HepG2 (cell line): ENCODE results near the gene CHMP6.

Source experiments
- ARNTL ChIP-seq: sonication (generic); formaldehyde crosslinking; IDR thresholded peaks from 2 replicates; pipeline ENCODE4 v1.4.0; 2020; ENCODE audit warnings: mild to moderate bottlenecking, missing genetic modification reagents
- CHCHD3 ChIP-seq: sonication (generic); formaldehyde crosslinking; IDR thresholded peaks from 2 replicates; pipeline ENCODE4 v1.8.0; 2022; ENCODE audit warnings: mild to moderate bottlenecking, missing genetic modification reagents, moderate library complexity
- CREB1 ChIP-seq, 2 experiments: fragments of 450-650 bp in 1 of 2; IDR thresholded peaks; 2 replicates each; pipeline ENCODE4 v1.6.1; 2016 to 2017; ENCODE audit warnings: control low read depth in 1 of 2, mild to moderate bottlenecking in 1 of 2, missing compliant biosample characterization in 1 of 2, missing genetic modification characterization in 1 of 2
- EZH2 ChIP-seq: conservative IDR thresholded peaks from 2 replicates; pipeline ENCODE4 v1.6.1; 2012; ENCODE audit warnings: mild to moderate bottlenecking, low read depth, low read length, moderate library complexity
- PHF20 ChIP-seq: sonication (generic); formaldehyde crosslinking; IDR thresholded peaks from 2 replicates; pipeline ENCODE4 v1.5.0; 2020; ENCODE audit warnings: mild to moderate bottlenecking, missing genetic modification reagents
- TARDBP ChIP-seq: sonication (generic); formaldehyde crosslinking; IDR thresholded peaks from 2 replicates; pipeline ENCODE4 v1.8.0; 2022; ENCODE audit warnings: mild to moderate bottlenecking, missing genetic modification reagents
- ZNF263 ChIP-seq: sonication (generic); formaldehyde crosslinking; IDR thresholded peaks from 2 replicates; pipeline ENCODE4 v1.4.0; 2020; ENCODE audit warnings: missing genetic modification reagents
- ZNF772 ChIP-seq: sonication (generic); formaldehyde crosslinking; IDR thresholded peaks from 2 replicates; pipeline ENCODE4 v1.5.0; 2020; ENCODE audit warnings: mild to moderate bottlenecking, missing genetic modification reagents
- TF ChIP-seq, protein P1 (sequence below): IDR thresholded peaks from 2 replicates; pipeline ENCODE4 v1.6.1; 2012; ENCODE audit warnings: low read length, improper control_type of control experiment
- TF ChIP-seq, protein P2 (sequence below), 2 experiments: IDR thresholded peaks; 2 replicates each; pipeline ENCODE4 v1.6.1; 2011 to 2012; ENCODE audit warnings: low read length in 2 of 2, borderline replicate concordance in 1 of 2, low read depth in 1 of 2, mild to moderate bottlenecking in 1 of 2, moderate library complexity in 1 of 2
- TF ChIP-seq, protein P3 (sequence below): sonication (generic); formaldehyde crosslinking; IDR thresholded peaks from 2 replicates; pipeline ENCODE4 v1.5.0; 2020; ENCODE audit warnings: mild to moderate bottlenecking, missing genetic modification reagents, moderate library complexity
- TF ChIP-seq, protein P4 (sequence below): sonication (generic); formaldehyde crosslinking; IDR thresholded peaks from 2 replicates; pipeline ENCODE4 v1.4.0; 2020; ENCODE audit warnings: missing genetic modification reagents

DNA sequence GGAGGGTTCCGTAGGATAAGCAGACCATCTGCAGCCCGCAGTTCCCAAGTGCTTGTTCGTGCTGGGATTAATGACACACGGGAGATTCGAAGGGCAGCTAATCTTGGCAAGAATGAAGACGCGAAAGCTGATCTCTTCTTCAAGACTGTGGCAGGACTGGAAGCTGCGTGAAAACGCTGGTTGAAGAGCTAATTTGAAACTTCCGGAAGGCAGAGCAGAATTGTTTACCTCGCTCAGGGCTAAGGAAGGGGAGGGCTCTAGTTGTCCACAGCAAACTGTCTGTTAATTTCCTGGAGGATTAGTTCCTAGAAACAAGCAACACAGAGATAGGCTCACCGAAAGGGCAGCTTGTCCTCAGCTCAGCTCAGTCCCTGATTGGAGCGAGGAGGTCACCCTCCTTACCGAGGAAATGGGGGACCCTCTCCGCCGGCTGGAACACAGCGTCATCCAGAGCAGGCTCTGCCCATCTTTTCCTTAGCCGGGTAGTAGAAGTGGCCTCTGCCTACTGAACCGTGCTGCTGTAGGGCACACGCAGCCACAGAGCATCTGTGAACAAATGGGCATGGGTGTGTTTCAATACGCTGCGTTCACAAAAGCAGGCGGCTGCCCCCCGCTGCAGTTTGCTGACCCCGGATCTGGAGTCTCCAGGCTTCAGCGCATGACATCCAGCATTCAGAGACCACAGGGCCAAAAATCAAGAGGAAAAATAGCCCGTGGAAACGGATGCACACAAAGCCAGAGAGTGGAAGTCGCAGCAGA, 26.6 kb downstream of the CHMP6 start:
- TF ChIP-seq, protein P1, sequence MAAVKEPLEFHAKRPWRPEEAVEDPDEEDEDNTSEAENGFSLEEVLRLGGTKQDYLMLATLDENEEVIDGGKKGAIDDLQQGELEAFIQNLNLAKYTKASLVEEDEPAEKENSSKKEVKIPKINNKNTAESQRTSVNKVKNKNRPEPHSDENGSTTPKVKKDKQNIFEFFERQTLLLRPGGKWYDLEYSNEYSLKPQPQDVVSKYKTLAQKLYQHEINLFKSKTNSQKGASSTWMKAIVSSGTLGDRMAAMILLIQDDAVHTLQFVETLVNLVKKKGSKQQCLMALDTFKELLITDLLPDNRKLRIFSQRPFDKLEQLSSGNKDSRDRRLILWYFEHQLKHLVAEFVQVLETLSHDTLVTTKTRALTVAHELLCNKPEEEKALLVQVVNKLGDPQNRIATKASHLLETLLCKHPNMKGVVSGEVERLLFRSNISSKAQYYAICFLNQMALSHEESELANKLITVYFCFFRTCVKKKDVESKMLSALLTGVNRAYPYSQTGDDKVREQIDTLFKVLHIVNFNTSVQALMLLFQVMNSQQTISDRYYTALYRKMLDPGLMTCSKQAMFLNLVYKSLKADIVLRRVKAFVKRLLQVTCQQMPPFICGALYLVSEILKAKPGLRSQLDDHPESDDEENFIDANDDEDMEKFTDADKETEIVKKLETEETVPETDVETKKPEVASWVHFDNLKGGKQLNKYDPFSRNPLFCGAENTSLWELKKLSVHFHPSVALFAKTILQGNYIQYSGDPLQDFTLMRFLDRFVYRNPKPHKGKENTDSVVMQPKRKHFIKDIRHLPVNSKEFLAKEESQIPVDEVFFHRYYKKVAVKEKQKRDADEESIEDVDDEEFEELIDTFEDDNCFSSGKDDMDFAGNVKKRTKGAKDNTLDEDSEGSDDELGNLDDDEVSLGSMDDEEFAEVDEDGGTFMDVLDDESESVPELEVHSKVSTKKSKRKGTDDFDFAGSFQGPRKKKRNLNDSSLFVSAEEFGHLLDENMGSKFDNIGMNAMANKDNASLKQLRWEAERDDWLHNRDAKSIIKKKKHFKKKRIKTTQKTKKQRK, result no peak
- TF ChIP-seq CREB1 (IDR thresholded peaks at IDR 0.05) (no peak), CREB1 (CRISPR knock-in tag; IDR thresholded peaks at IDR 0.05) (no peak), ZNF772 (CRISPR knock-in tag) (no peak), CHCHD3 (CRISPR knock-in tag) (no peak), PHF20 (no peak), TARDBP (0 out of 2 replicates have a peak, but pooled peaks have one; percentile 11), EZH2 (no peak), ARNTL (no peak), ZNF263 (CRISPR knock-in tag) (no peak)
- TF ChIP-seq, protein P2, sequence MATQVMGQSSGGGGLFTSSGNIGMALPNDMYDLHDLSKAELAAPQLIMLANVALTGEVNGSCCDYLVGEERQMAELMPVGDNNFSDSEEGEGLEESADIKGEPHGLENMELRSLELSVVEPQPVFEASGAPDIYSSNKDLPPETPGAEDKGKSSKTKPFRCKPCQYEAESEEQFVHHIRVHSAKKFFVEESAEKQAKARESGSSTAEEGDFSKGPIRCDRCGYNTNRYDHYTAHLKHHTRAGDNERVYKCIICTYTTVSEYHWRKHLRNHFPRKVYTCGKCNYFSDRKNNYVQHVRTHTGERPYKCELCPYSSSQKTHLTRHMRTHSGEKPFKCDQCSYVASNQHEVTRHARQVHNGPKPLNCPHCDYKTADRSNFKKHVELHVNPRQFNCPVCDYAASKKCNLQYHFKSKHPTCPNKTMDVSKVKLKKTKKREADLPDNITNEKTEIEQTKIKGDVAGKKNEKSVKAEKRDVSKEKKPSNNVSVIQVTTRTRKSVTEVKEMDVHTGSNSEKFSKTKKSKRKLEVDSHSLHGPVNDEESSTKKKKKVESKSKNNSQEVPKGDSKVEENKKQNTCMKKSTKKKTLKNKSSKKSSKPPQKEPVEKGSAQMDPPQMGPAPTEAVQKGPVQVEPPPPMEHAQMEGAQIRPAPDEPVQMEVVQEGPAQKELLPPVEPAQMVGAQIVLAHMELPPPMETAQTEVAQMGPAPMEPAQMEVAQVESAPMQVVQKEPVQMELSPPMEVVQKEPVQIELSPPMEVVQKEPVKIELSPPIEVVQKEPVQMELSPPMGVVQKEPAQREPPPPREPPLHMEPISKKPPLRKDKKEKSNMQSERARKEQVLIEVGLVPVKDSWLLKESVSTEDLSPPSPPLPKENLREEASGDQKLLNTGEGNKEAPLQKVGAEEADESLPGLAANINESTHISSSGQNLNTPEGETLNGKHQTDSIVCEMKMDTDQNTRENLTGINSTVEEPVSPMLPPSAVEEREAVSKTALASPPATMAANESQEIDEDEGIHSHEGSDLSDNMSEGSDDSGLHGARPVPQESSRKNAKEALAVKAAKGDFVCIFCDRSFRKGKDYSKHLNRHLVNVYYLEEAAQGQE (IDR thresholded peaks at IDR 0.05; ENCODE audit: borderline replicate concordance in 1 of 2, low read depth in 1 of 2, low read length in 2 of 2), result no peak
- TF ChIP-seq, protein P3, sequence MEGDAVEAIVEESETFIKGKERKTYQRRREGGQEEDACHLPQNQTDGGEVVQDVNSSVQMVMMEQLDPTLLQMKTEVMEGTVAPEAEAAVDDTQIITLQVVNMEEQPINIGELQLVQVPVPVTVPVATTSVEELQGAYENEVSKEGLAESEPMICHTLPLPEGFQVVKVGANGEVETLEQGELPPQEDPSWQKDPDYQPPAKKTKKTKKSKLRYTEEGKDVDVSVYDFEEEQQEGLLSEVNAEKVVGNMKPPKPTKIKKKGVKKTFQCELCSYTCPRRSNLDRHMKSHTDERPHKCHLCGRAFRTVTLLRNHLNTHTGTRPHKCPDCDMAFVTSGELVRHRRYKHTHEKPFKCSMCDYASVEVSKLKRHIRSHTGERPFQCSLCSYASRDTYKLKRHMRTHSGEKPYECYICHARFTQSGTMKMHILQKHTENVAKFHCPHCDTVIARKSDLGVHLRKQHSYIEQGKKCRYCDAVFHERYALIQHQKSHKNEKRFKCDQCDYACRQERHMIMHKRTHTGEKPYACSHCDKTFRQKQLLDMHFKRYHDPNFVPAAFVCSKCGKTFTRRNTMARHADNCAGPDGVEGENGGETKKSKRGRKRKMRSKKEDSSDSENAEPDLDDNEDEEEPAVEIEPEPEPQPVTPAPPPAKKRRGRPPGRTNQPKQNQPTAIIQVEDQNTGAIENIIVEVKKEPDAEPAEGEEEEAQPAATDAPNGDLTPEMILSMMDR (CRISPR knock-in tag), result no peak
- TF ChIP-seq, protein P4, sequence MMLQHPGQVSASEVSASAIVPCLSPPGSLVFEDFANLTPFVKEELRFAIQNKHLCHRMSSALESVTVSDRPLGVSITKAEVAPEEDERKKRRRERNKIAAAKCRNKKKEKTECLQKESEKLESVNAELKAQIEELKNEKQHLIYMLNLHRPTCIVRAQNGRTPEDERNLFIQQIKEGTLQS, result no peak
